ENCODE data around the gene MAGEA3.

GRCh38 chrX:152738560-152738959 is 40.0 kb downstream of the MAGEA3 start:
- TF ChIP-seq POLR2AphosphoS5 (IDR thresholded peaks at IDR 0.05), result no peak
- no peak for TF ChIP-seq CTCF (IDR thresholded peaks at IDR 0.05)
- TF ChIP-seq POLR2A (IDR thresholded peaks at IDR 0.05), result no peak

All from breast epithelium (tissue), 3 donors.